ENCODE data around the gene KCNG2. TPM values are rescaled to one million over a fixed set of nuclear protein-coding genes. Genes with fewer than 3 reads are reported as not detected.

Gene KCNG2
- total RNA-seq, 1 donor from 2014 or later: not detected

DNA sequence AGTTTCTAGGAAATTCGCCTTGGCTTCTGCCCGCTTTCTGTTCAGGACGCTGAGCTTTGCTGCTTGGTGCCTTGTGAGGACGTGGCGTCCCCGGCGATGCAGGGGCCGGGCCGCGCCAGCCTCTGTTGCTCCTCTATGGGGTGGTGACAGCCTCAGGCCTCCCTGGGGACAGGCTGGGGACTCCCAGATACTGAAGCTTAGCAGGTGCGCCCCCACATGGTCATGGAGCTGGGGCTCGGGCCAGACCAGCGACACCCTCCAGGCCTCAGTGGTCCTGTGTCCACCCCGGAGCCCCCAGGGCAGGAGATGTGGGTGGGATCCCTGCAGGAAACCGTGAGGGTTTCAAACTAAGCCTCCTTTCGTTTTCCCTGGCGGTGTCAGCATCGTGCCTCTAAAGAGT, 29.2 kb downstream of the KCNG2 start:
- POLR2A ChIA-PET: no interaction called here
- CTCF ChIA-PET: interaction anchor here (0.7 to 1.1 kb wide), 2 partner anchors 16 to 35 kb away, joined by 3 to 4 read pairs; no protein-coding TSS in a partner anchor
- no peak overlapping the region for H3K4me3 Mint-ChIP-seq
- TF ChIP-seq, protein P1, sequence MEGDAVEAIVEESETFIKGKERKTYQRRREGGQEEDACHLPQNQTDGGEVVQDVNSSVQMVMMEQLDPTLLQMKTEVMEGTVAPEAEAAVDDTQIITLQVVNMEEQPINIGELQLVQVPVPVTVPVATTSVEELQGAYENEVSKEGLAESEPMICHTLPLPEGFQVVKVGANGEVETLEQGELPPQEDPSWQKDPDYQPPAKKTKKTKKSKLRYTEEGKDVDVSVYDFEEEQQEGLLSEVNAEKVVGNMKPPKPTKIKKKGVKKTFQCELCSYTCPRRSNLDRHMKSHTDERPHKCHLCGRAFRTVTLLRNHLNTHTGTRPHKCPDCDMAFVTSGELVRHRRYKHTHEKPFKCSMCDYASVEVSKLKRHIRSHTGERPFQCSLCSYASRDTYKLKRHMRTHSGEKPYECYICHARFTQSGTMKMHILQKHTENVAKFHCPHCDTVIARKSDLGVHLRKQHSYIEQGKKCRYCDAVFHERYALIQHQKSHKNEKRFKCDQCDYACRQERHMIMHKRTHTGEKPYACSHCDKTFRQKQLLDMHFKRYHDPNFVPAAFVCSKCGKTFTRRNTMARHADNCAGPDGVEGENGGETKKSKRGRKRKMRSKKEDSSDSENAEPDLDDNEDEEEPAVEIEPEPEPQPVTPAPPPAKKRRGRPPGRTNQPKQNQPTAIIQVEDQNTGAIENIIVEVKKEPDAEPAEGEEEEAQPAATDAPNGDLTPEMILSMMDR (IDR thresholded peaks at IDR 0.05): no peak
- H3K36me3 Mint-ChIP-seq (ENCODE audit: low read depth): no peaks in the 10 kb centered on the region
- peaks cover 19% of the 10 kb centered on the region for H3K4me1 Mint-ChIP-seq
- no peaks in the 10 kb centered on the region for H3K27me3 Mint-ChIP-seq
- ATAC-seq (ENCODE audit: low read depth): peak; percentile 95
- no peak for DNase-seq
- intact Hi-C loops (cut with micrococcal nuclease): loop anchor here (1.0 to 10.0 kb wide), 3 partner anchors 8 to 208 kb away; partner anchors contain the start of genes CTDP1 and RBFA
- no peak overlapping the region for H3K27ac Mint-ChIP-seq
- H3K9me3 Mint-ChIP-seq: no peaks in the 10 kb centered on the region

DNA sequence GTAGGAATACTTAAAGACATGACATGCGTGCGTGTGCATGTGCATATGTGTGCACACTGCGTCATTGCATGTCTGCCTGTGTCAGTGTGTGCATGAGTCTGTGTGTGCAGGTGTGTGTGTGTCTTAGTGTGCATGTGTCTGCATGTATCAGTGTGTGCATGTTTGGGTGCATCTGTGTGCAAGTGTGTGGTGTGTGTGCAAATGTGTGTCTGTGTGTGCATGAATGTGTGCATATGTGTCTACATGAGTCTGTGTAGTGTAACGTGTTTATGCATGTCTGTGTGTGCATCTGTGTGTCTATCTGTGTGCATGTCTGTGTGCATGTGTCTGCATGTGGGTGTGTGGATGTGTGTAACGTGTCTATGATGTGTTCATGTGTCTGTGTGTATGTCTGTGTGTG, 30.5 kb downstream of the KCNG2 start:
- H3K4me3 Mint-ChIP-seq: no peak overlapping the region

DNA sequence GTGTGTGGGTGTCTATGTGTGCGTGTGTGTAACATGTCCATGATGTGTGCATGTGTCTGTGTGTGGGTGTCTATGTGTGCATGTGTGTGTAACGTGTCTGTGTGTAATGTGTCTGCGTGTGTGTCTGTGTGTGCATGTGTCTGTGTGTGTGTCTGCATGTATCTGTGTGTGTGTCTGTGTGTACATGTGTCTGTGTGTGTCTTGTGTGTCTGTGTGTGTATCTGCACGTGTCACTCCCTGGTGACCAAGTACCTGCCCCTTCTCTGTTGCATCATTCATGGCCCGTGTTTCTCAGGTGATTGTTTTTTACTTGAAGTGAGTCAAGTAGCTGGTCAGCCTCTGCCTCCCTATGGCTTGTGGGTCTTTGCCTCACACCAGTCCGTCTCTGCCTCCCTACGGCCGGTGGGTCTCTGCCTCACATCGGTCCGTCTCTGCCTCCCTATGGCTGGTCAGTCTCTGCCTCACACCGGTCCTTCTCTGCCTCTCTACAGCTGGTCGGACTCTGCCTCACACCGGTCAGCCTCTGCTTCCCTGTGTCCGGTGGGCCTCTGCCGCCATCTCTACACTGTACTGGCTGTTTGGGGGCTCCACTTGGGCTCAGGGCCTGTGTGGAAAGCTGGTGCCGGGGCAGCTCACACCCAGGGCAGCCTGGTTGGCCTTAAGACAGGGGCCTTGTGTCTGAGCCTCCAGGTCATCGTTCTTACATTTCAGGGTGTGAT, 31.6 kb downstream of the KCNG2 start:
- intact Hi-C loops (cut with micrococcal nuclease): loop anchor here (10.0 kb wide), 1 partner anchor 206 kb away; the partner anchor contains the start of gene RBFA
- DNase-seq (no peak), ATAC-seq (ENCODE audit: low read depth) (no peak)
- TF ChIP-seq, protein P1 (IDR thresholded peaks at IDR 0.05): no peak
- ChIA-PET POLR2A (no interaction called here), CTCF (no interaction called here)
- H3K27me3 Mint-ChIP-seq: peaks cover 3% of the 10 kb centered on the region
- no peak overlapping the region for H3K4me3 Mint-ChIP-seq
- peaks cover 19% of the 10 kb centered on the region for H3K4me1 Mint-ChIP-seq
- H3K9me3 Mint-ChIP-seq: no peaks in the 10 kb centered on the region
- H3K36me3 Mint-ChIP-seq (ENCODE audit: low read depth): no peaks in the 10 kb centered on the region
- no peak overlapping the region for H3K27ac Mint-ChIP-seq

More for the DNA sequence above, 30.5 kb downstream of the KCNG2 start:
- H3K36me3 Mint-ChIP-seq (ENCODE audit: low read depth): no peaks in the 10 kb centered on the region
- CTCF ChIA-PET: no interaction called here
- TF ChIP-seq, protein P1 (IDR thresholded peaks at IDR 0.05): no peak
- H3K27ac Mint-ChIP-seq: no peak overlapping the region
- intact Hi-C loops (cut with micrococcal nuclease): loop anchor here (10.0 kb wide), 1 partner anchor 207 kb away; the partner anchor contains the start of gene RBFA
- H3K9me3 Mint-ChIP-seq: no peaks in the 10 kb centered on the region
- POLR2A ChIA-PET: no interaction called here
- DNase-seq (no peak), ATAC-seq (ENCODE audit: low read depth) (no peak)
- H3K27me3 Mint-ChIP-seq: no peaks in the 10 kb centered on the region
- H3K4me1 Mint-ChIP-seq: peaks cover 19% of the 10 kb centered on the region

DNA sequence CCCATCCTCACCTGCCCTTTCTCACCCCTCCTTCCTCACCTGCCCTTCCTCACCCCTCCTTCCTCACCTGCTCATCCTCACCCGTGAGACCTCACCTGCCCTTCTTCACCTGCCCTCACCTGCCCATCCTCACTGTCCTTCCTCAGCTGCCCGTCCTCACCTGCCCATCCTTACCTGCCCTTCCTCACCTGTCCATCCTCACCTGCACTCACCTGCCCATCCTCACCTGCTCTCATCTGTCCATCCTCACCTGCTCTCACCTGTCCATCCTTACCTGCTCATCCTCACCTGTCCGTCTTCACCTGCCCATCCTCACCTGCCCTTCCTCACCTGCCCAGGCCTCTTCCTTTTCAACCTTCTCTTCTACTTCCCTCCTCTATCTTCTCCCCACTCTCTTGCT, 34.4 kb downstream of the KCNG2 start:
- ChIA-PET CTCF (no interaction called here), POLR2A (no interaction called here)
- TF ChIP-seq, protein P1 (IDR thresholded peaks at IDR 0.05): no peak
- intact Hi-C loops (cut with micrococcal nuclease): no loop called here
- DNase-seq: no peak
- Mint-ChIP-seq H3K27me3 (peaks cover 12% of the 10 kb centered on the region), H3K4me1 (peaks cover 1% of the 10 kb centered on the region), H3K27ac (no peak overlapping the region), H3K9me3 (peaks cover 11% of the 10 kb centered on the region), H3K36me3 (ENCODE audit: low read depth) (no peaks in the 10 kb centered on the region), H3K4me3 (no peak overlapping the region)
- ATAC-seq (ENCODE audit: low read depth): no peak

DNA sequence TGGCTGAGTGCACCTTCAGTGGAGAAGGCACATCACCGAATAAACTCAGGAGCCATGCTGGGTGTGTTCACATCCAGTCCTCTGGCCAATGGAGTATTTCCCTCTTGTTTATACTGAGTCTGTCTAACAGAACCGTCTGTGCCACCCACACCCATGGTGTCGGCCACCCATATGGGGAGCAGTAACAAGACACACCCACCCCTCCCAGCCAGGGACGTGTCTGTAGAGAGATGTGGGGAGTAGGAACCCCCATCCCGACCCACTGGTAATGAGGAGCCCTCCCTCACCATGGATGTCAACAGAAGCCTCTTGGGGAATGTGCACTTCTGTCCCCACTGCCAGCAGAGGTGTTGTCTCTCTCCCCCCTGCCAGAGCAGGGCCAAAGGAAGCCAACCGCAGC, 37.1 kb downstream of the KCNG2 start:
- no peak for ATAC-seq (ENCODE audit: low read depth)
- H3K27me3 Mint-ChIP-seq: peaks cover 21% of the 10 kb centered on the region
- TF ChIP-seq, protein P1 (IDR thresholded peaks at IDR 0.05): no peak
- H3K4me1 Mint-ChIP-seq: no peaks in the 10 kb centered on the region
- CTCF ChIA-PET: no interaction called here
- POLR2A ChIA-PET: no interaction called here
- no peak for DNase-seq
- H3K27ac Mint-ChIP-seq: no peak overlapping the region
- peaks cover 13% of the 10 kb centered on the region for H3K9me3 Mint-ChIP-seq
- intact Hi-C loops (cut with micrococcal nuclease): no loop called here
- H3K36me3 Mint-ChIP-seq (ENCODE audit: low read depth): no peaks in the 10 kb centered on the region
- no peak overlapping the region for H3K4me3 Mint-ChIP-seq
